Prostate gland (tissue), 2 donors: Measurements from ENCODE around the gene PON2.

ENCODE experiments used
- POLR2A ChIP-seq: fragments of 450-650 bp; IDR thresholded peaks from one replicate; pipeline ENCODE4 v1.6.1; 2016; ENCODE audit warnings: antibody characterized with exemption, mild to moderate bottlenecking
- TF ChIP-seq, protein P1 (sequence below), 4 experiments: fragments of 200-600 bp in 2 of 4; fragments of 450-650 bp in 2 of 4; sonication (generic) in 2 of 4; IDR thresholded peaks; 1 replicate in 3 of 4; 2 replicates in 1 of 4; pipeline ENCODE4 v1.5.1; 2016 to 2019; ENCODE audit warnings: antibody characterized with exemption in 4 of 4, mild to moderate bottlenecking in 2 of 4, moderate library complexity in 2 of 4

DNA sequence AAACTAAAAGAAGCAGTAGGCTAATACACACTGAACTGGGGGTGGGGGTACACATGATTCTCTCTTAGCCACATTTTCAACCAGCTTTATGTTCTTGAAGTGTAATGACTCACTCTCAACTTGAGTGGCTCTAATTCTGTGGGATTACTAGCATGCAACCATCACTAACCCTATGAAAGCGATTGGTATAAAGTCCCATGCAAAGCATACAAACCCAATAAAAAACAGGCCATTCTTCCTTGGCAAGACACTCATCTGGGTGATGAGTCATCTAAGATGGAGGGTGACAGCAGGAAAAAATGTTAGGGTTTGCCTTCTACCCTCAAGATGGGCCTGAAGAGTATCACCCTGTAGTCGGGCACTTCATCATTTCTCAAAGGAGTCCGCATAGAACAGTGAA, 23.8 kb downstream of the PON2 start:
- TF ChIP-seq, protein P1, sequence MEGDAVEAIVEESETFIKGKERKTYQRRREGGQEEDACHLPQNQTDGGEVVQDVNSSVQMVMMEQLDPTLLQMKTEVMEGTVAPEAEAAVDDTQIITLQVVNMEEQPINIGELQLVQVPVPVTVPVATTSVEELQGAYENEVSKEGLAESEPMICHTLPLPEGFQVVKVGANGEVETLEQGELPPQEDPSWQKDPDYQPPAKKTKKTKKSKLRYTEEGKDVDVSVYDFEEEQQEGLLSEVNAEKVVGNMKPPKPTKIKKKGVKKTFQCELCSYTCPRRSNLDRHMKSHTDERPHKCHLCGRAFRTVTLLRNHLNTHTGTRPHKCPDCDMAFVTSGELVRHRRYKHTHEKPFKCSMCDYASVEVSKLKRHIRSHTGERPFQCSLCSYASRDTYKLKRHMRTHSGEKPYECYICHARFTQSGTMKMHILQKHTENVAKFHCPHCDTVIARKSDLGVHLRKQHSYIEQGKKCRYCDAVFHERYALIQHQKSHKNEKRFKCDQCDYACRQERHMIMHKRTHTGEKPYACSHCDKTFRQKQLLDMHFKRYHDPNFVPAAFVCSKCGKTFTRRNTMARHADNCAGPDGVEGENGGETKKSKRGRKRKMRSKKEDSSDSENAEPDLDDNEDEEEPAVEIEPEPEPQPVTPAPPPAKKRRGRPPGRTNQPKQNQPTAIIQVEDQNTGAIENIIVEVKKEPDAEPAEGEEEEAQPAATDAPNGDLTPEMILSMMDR (IDR thresholded peaks at IDR 0.05): no peak
- no peak for TF ChIP-seq POLR2A
